GM12878 (cell line): Measurements from ENCODE around the gene GLO1. TPM values are rescaled to one million over a fixed set of nuclear protein-coding genes. Genes with fewer than 3 reads are reported as not detected.

ENCODE experiments used
- BHLHE40 ChIP-seq, 2 experiments: fragments of 450-650 bp in 1 of 2; IDR thresholded peaks; 2 replicates each; pipeline ENCODE4 v1.6.1; 2011 to 2017; ENCODE audit warnings: low read depth in 2 of 2, borderline replicate concordance in 1 of 2, improper control_type of control experiment in 1 of 2, low read length in 1 of 2, mild to moderate bottlenecking in 1 of 2
- CBX5 ChIP-seq: sonication (generic); IDR thresholded peaks from 2 replicates; pipeline ENCODE4 v1.6.1; 2016; ENCODE audit warnings: low read depth, moderate library complexity, mild to moderate bottlenecking, inconsistent platforms
- EZH2 ChIP-seq: IDR thresholded peaks from 2 replicates; pipeline ENCODE4 v1.6.1; 2012; ENCODE audit warnings: low read depth, mild to moderate bottlenecking, control low read depth, inconsistent platforms, low read length, borderline replicate concordance; ENCODE audit not compliant: control insufficient read depth
- MEF2B ChIP-seq: fragments of 450-650 bp; IDR thresholded peaks from 2 replicates; pipeline ENCODE4 v1.6.1; 2018; ENCODE audit warnings: mild to moderate bottlenecking, moderate library complexity; ENCODE audit not compliant: partially characterized antibody, poor library complexity, severe bottlenecking
- MTA3 ChIP-seq: IDR thresholded peaks from 2 replicates; pipeline ENCODE4 v1.6.1; 2012; ENCODE audit warnings: low read length, inconsistent platforms, borderline replicate concordance
- NBN ChIP-seq: fragments of 450-650 bp; IDR thresholded peaks from 2 replicates; pipeline ENCODE4 v1.6.1; 2016
- NR2F1 ChIP-seq: fragments of 450-650 bp; conservative IDR thresholded peaks from 2 replicates; pipeline ENCODE4 v1.6.1; 2017; ENCODE audit warnings: mild to moderate bottlenecking
- PML ChIP-seq: IDR thresholded peaks from 2 replicates; pipeline ENCODE4 v1.6.1; 2012; ENCODE audit warnings: low read length, inconsistent platforms
- POLR2AphosphoS5 ChIP-seq: IDR thresholded peaks from 2 replicates; pipeline ENCODE4 v1.6.1; 2011; ENCODE audit warnings: mild to moderate bottlenecking, low read length, inconsistent platforms
- SPI1 ChIP-seq: IDR thresholded peaks from 2 replicates; pipeline ENCODE4 v1.6.1; 2011; ENCODE audit warnings: low read depth, mild to moderate bottlenecking, low read length, moderate library complexity, borderline replicate concordance; ENCODE audit not compliant: insufficient read depth
- TBL1XR1 ChIP-seq: IDR thresholded peaks from 2 replicates; pipeline ENCODE4 v1.6.1; 2012; ENCODE audit warnings: low read depth, low read length, improper control_type of control experiment
- TCF3 ChIP-seq: IDR thresholded peaks from 2 replicates; pipeline ENCODE4 v1.6.1; 2012; ENCODE audit warnings: low read depth, mild to moderate bottlenecking, low read length, borderline replicate concordance; ENCODE audit not compliant: insufficient read depth
- WRNIP1 ChIP-seq: IDR thresholded peaks from 2 replicates; pipeline ENCODE4 v1.6.1; 2011; ENCODE audit warnings: low read depth, low read length, improper control_type of control experiment, borderline replicate concordance
- ZNF207 ChIP-seq: fragments of 450-650 bp; IDR thresholded peaks from 2 replicates; pipeline ENCODE4 v1.6.1; 2014; ENCODE audit warnings: antibody characterized with exemption, mild to moderate bottlenecking, borderline replicate concordance
- ZNF622 ChIP-seq: fragments of 450-650 bp; IDR thresholded peaks from 2 replicates; pipeline ENCODE4 v1.6.1; 2017; ENCODE audit warnings: mild to moderate bottlenecking, inconsistent platforms
- polyA plus RNA-seq, 11 experiments: library from polyadenylated mRNA; depleted of rRNA in 4 of 11; unstranded in 6 of 11; stranded (reverse) in 5 of 11; fragments of >200 nt; fragmentation: Nextera tagmentation in 4 of 11; fragmentation: Illumina TruSeq in 1 of 11; extraction: Ambion mirVana in 4 of 11; extraction: Trizol in 1 of 11; gene quantifications; 1 replicate in 1 of 11; 2 replicates in 10 of 11; pipeline versions ENCODE4 v1.2.1 to v1.2.3, GENCODE V29; 2011 to 2016; ENCODE audit warnings: inconsistent platforms in 2 of 11, missing spikeins in 2 of 11, low read depth in 1 of 11
- total RNA-seq, 4 experiments: library from RNA; depleted of rRNA in 3 of 4; stranded (reverse); fragments of >200 nt in 3 of 4; fragmentation: Illumina TruSeq in 1 of 4; extraction: Trizol in 1 of 4; gene quantifications; 2 replicates each; pipeline versions ENCODE4 v1.2.1 to v1.2.3, GENCODE V29; 2013 to 2021
- TF ChIP-seq, protein P1 (sequence below): fragments of 450-650 bp; IDR thresholded peaks from 2 replicates; pipeline ENCODE4 v1.6.1; 2017; ENCODE audit warnings: mild to moderate bottlenecking, moderate library complexity
- TF ChIP-seq, protein P2 (sequence below): IDR thresholded peaks from 2 replicates; pipeline ENCODE4 v1.6.1; 2012; ENCODE audit warnings: low read depth, low read length, improper control_type of control experiment
- TF ChIP-seq, protein P3 (sequence below): fragments of 450-650 bp; IDR thresholded peaks from 2 replicates; pipeline ENCODE4 v1.6.1; 2017; ENCODE audit warnings: mild to moderate bottlenecking
- TF ChIP-seq, protein P4 (sequence below): fragments of 450-650 bp; IDR thresholded peaks from 2 replicates; pipeline ENCODE4 v1.6.1; 2014; ENCODE audit warnings: mild to moderate bottlenecking
- TF ChIP-seq, protein P5 (sequence below): fragments of 450-650 bp; IDR thresholded peaks from 2 replicates; pipeline ENCODE4 v1.6.1; 2017; ENCODE audit warnings: low read depth, mild to moderate bottlenecking, moderate library complexity

The GLO1 gene
- total and polyA plus RNA-seq, 10 of the 15 experiments (the other 5 are each of a cell fraction or from before 2014, with no cell fraction given), result 105 to 227 (median 150) TPM

DNA sequence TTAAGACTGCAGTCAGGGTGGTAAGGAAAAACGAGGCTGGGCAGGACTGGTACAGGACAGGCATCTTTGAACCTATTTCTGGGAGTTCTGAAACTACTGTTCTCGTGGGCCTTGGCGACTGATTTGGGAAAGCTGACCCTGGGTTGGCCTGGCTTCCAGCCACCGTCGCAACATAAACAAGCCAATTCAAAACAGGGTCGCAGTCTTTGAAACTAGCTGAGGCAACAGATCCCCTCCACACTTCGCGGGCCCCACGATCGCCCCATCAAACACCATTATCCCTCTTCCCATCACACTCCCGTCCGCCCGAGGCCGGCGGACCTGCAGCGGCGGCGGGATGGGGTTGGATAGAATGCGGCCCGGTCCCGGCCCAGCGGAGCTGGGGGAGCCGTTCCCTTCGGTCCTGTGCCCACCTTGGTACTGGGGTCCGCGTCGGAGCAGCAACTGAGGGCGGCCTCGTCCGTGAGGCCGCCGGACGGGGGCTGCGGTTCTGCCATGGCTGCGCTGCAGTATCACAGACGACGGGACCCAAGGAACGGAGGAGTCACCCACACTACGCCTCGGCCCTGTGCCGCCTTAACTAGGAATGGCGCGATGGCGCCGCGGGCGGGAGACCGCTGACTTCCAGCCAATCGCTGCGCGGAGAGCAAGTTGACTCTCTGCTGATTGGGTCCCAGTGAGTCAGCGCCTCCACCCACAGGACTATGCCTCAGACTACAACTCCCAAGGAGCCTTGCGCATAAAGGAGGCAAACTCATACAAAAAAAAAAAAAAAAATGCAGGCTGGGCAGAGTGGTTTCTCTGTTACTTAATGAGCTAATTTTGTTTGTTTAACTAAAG lies at the start of gene GLO1 (continued):
- TF ChIP-seq, protein P1, sequence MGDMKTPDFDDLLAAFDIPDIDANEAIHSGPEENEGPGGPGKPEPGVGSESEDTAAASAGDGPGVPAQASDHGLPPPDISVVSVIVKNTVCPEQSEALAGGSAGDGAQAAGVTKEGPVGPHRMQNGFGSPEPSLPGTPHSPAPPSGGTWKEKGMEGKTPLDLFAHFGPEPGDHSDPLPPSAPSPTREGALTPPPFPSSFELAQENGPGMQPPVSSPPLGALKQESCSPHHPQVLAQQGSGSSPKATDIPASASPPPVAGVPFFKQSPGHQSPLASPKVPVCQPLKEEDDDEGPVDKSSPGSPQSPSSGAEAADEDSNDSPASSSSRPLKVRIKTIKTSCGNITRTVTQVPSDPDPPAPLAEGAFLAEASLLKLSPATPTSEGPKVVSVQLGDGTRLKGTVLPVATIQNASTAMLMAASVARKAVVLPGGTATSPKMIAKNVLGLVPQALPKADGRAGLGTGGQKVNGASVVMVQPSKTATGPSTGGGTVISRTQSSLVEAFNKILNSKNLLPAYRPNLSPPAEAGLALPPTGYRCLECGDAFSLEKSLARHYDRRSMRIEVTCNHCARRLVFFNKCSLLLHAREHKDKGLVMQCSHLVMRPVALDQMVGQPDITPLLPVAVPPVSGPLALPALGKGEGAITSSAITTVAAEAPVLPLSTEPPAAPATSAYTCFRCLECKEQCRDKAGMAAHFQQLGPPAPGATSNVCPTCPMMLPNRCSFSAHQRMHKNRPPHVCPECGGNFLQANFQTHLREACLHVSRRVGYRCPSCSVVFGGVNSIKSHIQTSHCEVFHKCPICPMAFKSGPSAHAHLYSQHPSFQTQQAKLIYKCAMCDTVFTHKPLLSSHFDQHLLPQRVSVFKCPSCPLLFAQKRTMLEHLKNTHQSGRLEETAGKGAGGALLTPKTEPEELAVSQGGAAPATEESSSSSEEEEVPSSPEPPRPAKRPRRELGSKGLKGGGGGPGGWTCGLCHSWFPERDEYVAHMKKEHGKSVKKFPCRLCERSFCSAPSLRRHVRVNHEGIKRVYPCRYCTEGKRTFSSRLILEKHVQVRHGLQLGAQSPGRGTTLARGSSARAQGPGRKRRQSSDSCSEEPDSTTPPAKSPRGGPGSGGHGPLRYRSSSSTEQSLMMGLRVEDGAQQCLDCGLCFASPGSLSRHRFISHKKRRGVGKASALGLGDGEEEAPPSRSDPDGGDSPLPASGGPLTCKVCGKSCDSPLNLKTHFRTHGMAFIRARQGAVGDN, result peak; percentile 77
- 0 out of 2 replicates have a peak, but pooled peaks have one; percentile 39 for TF ChIP-seq NBN
- TF ChIP-seq, protein P2, sequence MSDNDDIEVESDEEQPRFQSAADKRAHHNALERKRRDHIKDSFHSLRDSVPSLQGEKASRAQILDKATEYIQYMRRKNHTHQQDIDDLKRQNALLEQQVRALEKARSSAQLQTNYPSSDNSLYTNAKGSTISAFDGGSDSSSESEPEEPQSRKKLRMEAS, result peak; percentile 82
- TF ChIP-seq, protein P3, sequence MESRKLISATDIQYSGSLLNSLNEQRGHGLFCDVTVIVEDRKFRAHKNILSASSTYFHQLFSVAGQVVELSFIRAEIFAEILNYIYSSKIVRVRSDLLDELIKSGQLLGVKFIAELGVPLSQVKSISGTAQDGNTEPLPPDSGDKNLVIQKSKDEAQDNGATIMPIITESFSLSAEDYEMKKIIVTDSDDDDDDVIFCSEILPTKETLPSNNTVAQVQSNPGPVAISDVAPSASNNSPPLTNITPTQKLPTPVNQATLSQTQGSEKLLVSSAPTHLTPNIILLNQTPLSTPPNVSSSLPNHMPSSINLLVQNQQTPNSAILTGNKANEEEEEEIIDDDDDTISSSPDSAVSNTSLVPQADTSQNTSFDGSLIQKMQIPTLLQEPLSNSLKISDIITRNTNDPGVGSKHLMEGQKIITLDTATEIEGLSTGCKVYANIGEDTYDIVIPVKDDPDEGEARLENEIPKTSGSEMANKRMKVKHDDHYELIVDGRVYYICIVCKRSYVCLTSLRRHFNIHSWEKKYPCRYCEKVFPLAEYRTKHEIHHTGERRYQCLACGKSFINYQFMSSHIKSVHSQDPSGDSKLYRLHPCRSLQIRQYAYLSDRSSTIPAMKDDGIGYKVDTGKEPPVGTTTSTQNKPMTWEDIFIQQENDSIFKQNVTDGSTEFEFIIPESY, result no peak
- TF ChIP-seq MEF2B, result peak; percentile 20
- no peak for TF ChIP-seq TBL1XR1
- peak; percentile 80; the same call in 1 of the 2 replicates for TF ChIP-seq WRNIP1
- TF ChIP-seq MTA3, result no peak
- TF ChIP-seq EZH2, result no peak
- peak; percentile 97 for TF ChIP-seq POLR2AphosphoS5
- peak; percentile 62; the same call in 1 of the 2 replicates for TF ChIP-seq ZNF207
- TF ChIP-seq CBX5, result no peak
- peak in 1 of 2 experiments; percentile 28; a peak in 1 of 4 replicates for TF ChIP-seq BHLHE40 (IDR thresholded peaks at IDR 0.05; ENCODE audit: borderline replicate concordance in 1 of 2, low read depth in 2 of 2, low read length in 1 of 2)
- TF ChIP-seq PML, result peak; percentile 76; the same call in 1 of the 2 replicates
- no peak; the same call in 1 of the 2 replicates for TF ChIP-seq NR2F1
- TF ChIP-seq SPI1, result no peak
- no peak for TF ChIP-seq ZNF622
- TF ChIP-seq, protein P4, sequence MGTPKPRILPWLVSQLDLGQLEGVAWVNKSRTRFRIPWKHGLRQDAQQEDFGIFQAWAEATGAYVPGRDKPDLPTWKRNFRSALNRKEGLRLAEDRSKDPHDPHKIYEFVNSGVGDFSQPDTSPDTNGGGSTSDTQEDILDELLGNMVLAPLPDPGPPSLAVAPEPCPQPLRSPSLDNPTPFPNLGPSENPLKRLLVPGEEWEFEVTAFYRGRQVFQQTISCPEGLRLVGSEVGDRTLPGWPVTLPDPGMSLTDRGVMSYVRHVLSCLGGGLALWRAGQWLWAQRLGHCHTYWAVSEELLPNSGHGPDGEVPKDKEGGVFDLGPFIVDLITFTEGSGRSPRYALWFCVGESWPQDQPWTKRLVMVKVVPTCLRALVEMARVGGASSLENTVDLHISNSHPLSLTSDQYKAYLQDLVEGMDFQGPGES, result peak; percentile 86
- 0 out of 2 replicates have a peak, but pooled peaks have one; percentile 10 for TF ChIP-seq TCF3
- TF ChIP-seq, protein P5, sequence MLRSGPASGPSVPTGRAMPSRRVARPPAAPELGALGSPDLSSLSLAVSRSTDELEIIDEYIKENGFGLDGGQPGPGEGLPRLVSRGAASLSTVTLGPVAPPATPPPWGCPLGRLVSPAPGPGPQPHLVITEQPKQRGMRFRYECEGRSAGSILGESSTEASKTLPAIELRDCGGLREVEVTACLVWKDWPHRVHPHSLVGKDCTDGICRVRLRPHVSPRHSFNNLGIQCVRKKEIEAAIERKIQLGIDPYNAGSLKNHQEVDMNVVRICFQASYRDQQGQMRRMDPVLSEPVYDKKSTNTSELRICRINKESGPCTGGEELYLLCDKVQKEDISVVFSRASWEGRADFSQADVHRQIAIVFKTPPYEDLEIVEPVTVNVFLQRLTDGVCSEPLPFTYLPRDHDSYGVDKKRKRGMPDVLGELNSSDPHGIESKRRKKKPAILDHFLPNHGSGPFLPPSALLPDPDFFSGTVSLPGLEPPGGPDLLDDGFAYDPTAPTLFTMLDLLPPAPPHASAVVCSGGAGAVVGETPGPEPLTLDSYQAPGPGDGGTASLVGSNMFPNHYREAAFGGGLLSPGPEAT, result peak; percentile 92
